HG03442 (cell line): Measurements from ENCODE around the gene PKD2L1.
"Not testable (repeated sequence)": the region's sequence is repeated elsewhere in the genome, so short reads cannot be mapped to it uniquely, and the experiment has no call there.

Experiments used
- ATAC-seq: cut with Tn5 transposase; IDR thresholded peaks from one replicate; pipeline ENCODE4 v1.9.1; 2021; ENCODE audit warnings: mild to moderate bottlenecking, moderate library complexity; ENCODE audit not compliant: unreplicated experiment

The PKD2L1 gene

DNA sequence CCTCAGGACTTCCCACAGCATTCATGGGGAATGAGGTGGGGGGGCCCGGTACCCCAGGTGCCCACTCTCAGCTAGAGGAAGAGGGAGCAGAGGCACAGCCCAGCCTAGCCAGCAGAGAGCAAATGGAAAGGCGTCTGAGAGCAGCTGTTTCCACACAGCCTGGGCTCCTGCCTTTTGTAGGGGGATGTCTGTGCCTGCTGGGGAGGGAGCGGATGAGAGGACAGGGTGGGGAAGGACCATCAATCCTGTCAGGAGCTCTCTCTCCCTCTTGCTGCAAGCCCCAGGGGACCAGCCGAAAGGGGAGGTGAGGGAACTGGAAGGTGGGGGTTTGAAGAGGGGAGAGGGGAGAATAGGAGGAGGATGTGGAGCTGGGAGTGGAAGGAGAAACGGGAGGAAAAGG lies at the start of gene PKD2L1:
TSS of gene PKD2L1 (minus strand) at position 150 of the 400 bp plus-strand sequence. CDS start at position 25, 125 bp downstream.
- ATAC-seq: no peak

- no peak for ATAC-seq
These were observed 47.8 kb upstream of the PKD2L1 start for GRCh38 chr10:100377830-100378229.

DNA sequence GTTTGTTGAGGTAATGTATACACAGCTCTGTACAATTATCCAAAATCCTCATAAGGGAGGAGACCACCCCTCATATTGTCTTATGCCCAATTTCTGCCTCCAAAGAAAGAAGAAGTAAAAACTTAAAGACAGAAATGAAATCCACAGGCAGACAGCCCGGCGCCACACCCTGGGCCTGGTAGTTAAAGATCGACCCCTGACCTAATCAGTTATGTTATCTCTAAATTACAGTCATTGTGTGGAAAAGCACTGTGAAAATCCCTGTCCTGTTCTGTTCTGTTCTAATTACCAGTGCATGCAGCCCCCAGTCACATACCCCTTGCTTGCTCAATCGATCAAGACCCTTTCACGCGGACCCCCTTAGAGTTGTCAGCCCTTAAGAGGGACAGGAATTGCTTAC lies 46.6 kb upstream of the PKD2L1 start:
- not testable (repeated sequence) for ATAC-seq

DNA sequence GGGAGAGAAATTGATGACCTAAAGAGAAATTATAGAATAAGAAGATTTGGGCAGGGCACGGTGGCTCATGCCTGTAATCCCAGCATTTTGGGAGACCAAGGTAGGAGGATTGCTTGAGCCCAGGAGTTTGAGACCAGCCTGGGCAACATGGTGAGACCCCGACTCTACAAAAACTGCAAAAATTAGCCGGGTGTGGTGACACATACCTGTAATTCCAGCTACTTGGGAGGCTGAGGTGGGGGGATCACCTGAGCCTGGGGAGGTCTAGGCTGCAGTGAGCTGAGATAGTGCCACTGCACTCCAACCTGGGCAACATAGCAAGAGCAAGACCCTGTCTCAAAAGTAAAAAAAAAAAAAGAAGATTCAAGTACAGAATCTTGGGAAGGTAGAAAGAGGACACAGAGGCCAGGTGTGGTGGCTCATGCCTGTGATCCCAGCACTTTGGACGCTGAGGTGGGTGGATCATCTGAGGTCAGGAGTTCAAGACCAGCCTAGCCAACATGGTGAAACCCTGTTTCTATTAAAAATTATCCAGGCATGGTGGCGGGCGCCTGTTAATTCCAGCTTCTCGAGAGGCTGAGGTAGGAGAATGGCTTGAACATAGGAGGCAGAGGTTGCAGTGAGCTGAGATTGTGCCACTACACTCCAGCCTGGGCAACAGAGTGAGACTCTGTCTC lies 44.8 kb upstream of the PKD2L1 start:
- ATAC-seq: not testable (repeated sequence)

DNA sequence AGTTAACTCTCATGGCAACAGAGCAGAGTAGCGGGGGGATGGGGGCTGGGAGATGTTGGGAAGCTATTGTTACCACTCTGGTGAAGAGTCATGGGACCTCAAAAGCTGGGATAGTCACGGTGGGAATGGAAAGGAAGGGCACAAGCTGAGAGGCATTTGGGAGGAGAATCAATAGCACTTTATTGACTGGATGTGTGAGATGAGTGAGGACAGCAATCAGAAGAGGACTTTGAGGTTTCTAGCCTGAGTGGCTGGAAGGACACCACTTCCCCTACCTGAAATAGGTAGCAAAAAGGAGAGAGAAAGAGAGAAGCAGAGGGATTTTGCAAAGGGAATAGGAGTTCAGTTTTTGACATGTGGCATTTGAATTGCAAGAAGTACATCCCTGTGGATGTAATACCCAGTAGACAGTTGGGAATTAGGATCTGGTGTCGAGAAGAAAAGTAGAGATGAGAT lies 44.2 kb upstream of the PKD2L1 start:
- no peak for ATAC-seq

- peak; percentile 89 for ATAC-seq
These were observed 43.5 kb upstream of the PKD2L1 start for GRCh38 chr10:100373298-100374199.

DNA sequence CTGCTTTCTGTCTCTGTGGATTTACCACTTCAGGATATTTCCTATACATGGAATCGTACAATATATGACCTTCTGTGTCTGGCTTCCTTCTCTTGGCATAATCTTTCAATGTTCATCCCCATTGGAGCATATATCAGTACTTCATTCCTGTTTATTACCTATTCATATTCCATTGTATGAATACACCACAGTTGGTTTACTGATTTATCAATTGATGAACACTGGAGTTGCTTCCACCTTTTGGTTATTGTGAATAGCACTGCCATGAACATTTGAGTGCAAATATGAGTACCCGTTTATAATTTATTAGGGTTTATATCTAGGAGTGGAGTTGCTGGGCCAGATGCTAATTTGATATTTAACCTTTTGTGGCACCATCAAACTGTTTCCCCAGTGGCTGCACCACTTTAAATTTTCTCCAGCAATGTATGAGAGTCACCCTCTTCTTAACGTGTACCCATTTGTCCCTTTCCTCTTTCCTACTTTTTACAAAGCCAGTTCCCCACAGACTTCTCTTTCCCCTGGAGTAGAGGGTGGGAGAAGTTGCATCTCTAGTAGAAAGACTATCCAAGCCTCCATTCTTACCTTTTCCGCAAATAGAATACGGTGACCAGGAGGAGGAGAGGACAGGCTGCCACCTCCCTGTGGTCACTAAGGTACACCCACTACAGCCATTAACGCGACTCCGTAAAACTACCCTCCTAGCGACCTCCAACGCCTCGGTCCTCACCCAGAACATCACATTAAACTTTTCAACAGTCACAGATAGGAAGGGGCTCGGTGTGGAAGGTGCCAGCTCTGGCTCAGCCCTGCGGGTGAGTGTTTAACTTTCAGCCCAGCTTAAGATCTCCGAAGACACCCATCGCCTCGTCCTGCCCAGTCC lies 42.6 kb upstream of the PKD2L1 start:
- ATAC-seq: no peak

DNA sequence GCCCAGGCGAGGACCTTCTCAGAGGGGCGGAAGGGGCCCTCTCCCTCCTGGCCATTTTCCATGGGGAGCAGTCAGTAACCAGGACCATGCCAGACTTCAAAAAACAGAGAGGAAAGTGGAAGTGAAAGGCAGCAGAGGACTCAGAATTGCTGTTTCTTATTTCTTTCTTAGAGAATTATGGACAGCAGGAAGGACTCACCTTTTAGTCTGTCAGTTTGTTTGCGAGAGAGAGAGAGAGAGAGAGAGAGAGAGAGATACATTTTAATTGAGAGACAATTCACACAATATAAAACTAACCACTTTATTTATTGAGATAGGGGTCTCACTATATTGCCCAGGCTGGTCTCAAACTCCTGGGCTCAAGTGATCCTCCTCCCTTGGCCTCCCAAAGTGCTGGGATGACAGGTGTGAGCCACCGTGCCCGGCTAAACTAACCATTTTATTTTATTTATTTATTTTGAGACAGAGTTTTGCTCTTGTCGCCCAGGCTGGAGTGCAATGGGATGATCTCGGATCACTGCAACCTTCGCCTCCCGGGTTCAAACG lies 41.5 kb upstream of the PKD2L1 start:
- ATAC-seq: no peak

DNA sequence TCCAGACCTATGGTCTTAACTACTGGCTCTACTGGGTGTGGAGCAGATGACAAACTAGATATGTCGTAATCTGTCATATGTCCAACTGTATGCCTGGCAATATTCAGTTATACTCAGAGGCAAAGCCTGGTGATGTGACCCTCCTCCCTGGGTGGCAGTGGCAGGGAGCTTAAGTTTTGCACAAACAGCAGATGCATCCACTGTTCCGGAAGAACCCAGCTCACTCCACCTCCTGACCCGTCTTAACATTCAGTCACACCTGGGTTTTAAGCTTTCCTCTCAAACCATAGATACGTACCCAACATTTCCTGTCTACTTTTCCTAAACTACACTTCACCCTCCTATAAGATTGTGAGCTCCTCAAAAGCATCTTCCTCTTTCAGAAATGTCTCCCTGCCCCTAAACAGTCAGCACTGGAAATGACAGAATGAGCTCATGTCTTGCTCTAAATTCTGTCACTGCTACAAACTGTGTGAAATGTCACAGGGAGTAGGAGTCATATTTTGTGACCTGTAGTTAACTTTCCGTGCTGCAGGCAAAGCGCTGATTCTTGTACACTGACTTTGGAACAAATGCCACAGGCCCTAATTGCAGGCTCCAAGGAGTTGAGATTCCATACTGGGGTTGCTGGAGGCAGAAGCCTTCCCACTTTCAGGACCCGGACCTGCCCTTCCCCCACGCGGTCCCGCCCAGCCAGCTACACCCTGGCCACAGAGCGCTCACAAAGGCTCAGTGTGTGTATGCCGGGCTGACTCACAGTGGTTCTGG lies 40.9 kb upstream of the PKD2L1 start:
- ATAC-seq: no peak

GRCh38 chr10:100368721-100369120 lies 38.7 kb upstream of the PKD2L1 start:
- ATAC-seq: no peak

GRCh38 chr10:100364735-100365391 lies 34.8 kb upstream of the PKD2L1 start:
- ATAC-seq: no peak

GRCh38 chr10:100364175-100364574 lies 34.1 kb upstream of the PKD2L1 start:
- ATAC-seq: no peak

GRCh38 chr10:100362570-100363496 lies 32.8 kb upstream of the PKD2L1 start:
- ATAC-seq: no peak

GRCh38 chr10:100360234-100360633 lies 30.2 kb upstream of the PKD2L1 start:
- no peak for ATAC-seq

DNA sequence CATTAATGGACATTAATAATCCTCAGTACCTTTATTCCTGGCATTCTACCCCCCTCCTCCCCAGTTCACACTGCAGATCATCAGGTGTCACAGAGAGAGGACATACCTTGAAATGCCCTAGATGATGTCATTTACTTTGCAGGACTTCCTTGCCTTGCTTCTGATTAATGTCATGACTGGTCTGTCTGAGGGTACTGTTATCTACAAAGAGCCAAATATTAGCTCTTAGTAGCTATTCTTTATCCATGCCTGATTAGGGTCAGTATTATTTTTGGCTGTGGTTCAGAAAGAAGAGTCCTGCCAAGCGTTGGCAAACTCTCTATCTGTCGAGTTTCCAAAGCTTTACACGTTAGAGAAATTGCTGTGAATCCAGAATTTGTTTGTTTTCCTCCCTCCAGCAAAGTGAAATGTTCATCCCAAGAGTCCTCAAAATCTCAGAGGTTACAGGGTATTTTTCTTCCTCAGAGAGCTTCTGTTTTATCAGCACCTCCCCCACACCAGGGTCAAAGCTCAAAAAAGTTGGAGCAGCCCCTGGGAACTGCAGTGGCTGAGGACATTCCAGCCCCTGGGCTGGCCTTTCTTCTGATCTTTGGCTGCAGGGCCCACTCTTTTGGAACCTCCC lies 29.6 kb upstream of the PKD2L1 start:
- no peak for ATAC-seq

DNA sequence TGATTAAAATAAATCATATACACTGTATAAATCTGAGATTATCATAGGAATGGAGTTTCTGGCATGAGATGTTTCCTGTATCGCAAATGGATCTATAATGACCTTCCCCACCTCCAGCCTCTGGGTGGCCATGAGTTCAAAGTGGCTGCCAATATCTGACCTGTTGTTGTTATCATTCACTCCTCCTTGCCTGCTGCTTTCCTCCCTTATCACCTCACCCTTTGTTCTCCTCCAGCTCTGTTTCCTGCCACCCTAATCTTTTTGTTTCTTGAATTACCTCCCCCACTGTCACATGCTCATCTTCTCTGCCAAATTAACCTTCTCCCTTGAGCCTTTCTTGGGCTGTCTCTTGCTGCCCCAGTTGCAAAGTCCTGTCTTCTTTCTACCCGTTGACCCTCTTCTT lies 29.0 kb upstream of the PKD2L1 start:
- ATAC-seq: no peak

DNA sequence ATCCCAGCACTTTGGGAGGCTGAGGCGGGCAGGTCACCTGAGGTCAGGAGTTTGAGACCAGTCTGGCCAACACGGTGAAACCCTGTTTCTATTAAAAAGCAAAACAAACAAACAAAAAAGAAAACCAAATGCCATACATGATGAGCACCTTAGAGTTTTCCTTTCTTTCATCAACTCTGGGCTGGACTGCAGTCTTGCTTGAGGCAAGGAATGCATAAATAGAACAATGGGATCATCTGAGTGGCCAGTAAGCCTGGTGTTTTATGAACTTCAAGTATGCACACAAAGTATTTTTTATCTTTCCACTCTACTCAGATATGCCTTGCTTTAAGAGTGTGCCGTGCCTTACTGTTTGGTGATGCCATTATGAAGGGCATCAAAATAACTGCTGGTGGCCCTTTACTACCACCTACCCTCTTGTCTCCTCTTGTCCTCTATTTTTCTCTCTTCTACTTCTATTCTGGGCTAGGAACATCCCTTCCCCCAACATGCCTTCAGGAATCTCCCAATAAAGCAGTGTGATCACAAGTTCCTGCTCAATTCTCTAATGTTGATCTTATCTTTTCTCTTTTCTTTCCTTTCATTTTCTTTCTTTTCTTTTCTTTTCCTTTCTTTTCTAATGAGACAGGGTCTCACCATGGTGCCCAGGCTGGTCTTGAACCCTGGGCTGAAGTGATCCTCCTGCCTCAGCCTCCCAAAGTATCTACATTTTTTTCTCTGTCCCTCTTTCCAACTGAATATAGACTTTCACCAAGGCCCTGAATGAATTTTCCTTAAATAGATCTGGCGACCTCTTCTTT lies 27.2 kb upstream of the PKD2L1 start:
- ATAC-seq: no peak
